ENCODE measurements around the gene EMC8. TPM values are rescaled to one million over a fixed set of nuclear protein-coding genes. Genes with fewer than 3 reads are reported as not detected.

Gene EMC8
- total RNA-seq, 1 donor from 2014 or later = 27.4 TPM

DNA sequence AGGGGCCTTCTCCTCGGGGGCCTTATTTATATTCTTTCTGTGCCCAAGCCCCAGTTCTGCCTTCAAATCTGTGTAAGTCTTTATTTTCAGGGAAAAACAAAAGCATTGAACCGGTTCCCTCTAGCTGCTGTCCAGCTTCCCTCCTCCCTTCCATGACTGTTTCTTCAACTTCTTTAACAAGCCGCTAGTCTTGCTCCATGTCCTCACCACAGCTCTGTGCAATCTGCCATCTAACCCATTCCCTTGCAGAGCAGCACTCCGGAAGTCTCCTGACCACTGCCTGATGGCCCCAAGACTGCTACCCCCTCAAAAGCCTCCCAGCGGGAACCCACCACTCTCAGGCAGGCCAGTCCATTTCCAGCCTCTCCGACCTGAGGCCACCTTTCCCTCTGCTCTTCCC, 16.9 kb downstream of the EMC8 start:
- no peak for DNase-seq (ENCODE audit: low spot score)
- Mint-ChIP-seq H3K9me3 (ENCODE audit: low read depth) (no peaks in the 10 kb centered on the region), H3K27me3 (ENCODE audit: low read depth) (no peaks in the 10 kb centered on the region), H3K4me1 (ENCODE audit: low read depth) (peaks cover 10% of the 10 kb centered on the region), H3K4me3 (ENCODE audit: unreplicated experiment) (no peak overlapping the region), H3K36me3 (ENCODE audit: low read depth) (peaks cover 32% of the 10 kb centered on the region), H3K27ac (ENCODE audit: unreplicated experiment) (peak overlapping the region; percentile 36)
- TF ChIP-seq, protein P1, sequence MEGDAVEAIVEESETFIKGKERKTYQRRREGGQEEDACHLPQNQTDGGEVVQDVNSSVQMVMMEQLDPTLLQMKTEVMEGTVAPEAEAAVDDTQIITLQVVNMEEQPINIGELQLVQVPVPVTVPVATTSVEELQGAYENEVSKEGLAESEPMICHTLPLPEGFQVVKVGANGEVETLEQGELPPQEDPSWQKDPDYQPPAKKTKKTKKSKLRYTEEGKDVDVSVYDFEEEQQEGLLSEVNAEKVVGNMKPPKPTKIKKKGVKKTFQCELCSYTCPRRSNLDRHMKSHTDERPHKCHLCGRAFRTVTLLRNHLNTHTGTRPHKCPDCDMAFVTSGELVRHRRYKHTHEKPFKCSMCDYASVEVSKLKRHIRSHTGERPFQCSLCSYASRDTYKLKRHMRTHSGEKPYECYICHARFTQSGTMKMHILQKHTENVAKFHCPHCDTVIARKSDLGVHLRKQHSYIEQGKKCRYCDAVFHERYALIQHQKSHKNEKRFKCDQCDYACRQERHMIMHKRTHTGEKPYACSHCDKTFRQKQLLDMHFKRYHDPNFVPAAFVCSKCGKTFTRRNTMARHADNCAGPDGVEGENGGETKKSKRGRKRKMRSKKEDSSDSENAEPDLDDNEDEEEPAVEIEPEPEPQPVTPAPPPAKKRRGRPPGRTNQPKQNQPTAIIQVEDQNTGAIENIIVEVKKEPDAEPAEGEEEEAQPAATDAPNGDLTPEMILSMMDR (IDR thresholded peaks at IDR 0.05) = no peak

DNA sequence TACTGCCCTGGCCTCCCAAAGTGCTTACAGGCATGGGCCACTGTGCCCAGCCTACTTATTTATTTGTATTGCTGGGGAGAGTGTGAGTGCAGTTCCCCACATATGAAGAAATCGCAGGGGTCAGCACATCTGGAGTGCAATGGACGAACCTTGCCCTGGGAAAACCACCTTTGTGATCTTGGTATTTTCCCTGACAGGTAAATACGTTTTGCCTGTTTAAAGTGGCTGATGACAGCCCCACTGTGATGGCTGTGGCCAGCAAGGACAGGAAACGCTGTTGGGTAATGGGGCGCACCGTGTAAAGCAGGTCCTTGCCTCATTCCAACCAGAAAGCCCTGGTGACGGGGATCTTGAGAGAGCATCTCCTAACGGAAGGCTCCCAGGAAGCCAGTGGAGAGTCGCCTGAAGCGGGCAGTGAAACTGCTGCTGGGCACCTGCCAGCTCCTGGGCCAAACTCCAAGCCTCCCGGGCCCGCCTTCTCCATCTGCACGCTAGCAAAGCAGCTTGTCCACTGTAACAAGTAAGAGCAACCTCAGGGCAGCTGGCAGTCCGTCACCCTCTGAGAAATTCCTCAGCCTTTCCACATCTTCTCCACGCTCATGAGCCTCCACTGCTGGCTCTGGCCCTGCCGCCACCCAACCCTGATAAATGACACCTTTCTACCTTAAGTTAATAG, 17.5 kb downstream of the EMC8 start:
- TF ChIP-seq, protein P1 (IDR thresholded peaks at IDR 0.05) = no peak
- H3K27ac Mint-ChIP-seq (ENCODE audit: unreplicated experiment) = peak overlapping the region; percentile 36
- H3K4me3 Mint-ChIP-seq (ENCODE audit: unreplicated experiment) = no peak overlapping the region
- no peak for DNase-seq (ENCODE audit: low spot score)
- H3K36me3 Mint-ChIP-seq (ENCODE audit: low read depth) = peaks cover 31% of the 10 kb centered on the region
- no peaks in the 10 kb centered on the region for H3K9me3 Mint-ChIP-seq (ENCODE audit: low read depth)
- H3K27me3 Mint-ChIP-seq (ENCODE audit: low read depth) = no peaks in the 10 kb centered on the region
- H3K4me1 Mint-ChIP-seq (ENCODE audit: low read depth) = peaks cover 10% of the 10 kb centered on the region

DNA sequence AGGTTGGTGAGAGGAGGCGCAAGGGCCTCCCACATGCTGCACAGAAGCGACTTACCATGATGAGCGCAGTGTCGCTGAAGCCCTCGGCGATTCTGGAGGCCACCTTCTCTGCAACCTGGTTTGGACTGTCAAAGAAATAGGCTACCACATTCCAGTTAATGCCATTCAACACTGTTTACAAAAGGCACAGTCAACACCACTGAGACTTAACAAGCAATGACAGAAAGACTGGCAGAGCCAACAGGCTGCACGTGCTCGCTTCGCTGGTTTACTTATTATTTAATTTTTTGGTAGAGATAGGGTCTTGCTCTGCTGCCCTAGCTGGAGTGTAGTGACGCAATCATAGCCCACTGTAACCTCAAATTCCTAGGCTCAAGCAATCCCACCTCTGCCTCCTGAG, 18.2 kb downstream of the EMC8 start:
- H3K27ac Mint-ChIP-seq (ENCODE audit: unreplicated experiment) = no peak overlapping the region
- no peak for DNase-seq (ENCODE audit: low spot score)
- H3K4me3 Mint-ChIP-seq (ENCODE audit: unreplicated experiment) = no peak overlapping the region
- H3K4me1 Mint-ChIP-seq (ENCODE audit: low read depth) = peaks cover 10% of the 10 kb centered on the region
- no peaks in the 10 kb centered on the region for H3K9me3 Mint-ChIP-seq (ENCODE audit: low read depth)
- TF ChIP-seq, protein P1 (IDR thresholded peaks at IDR 0.05) = no peak
- peaks cover 29% of the 10 kb centered on the region for H3K36me3 Mint-ChIP-seq (ENCODE audit: low read depth)
- no peaks in the 10 kb centered on the region for H3K27me3 Mint-ChIP-seq (ENCODE audit: low read depth)

DNA sequence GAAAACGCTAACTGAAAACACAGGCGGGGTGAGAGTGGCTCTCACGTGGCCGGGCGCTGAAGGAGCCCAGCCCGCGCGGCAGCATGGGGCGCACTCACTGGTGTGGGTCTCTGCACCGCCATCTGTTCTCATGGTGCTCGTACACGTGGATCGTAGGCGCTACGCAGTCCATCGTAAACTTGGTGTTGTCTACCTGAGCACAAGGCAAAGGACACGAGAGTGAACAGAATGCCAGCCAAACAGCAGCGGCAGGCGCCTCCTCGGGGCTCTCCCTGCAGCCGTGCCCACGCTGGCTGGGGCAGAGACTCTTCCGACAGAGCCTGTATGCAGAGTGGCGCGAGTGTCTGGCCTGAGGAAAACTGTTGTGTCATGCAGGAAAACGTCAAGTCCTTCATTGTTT, 19.1 kb downstream of the EMC8 start:
- Mint-ChIP-seq H3K27me3 (ENCODE audit: low read depth) (no peaks in the 10 kb centered on the region), H3K4me1 (ENCODE audit: low read depth) (peaks cover 10% of the 10 kb centered on the region), H3K36me3 (ENCODE audit: low read depth) (peaks cover 26% of the 10 kb centered on the region), H3K4me3 (ENCODE audit: unreplicated experiment) (no peak overlapping the region), H3K9me3 (ENCODE audit: low read depth) (no peaks in the 10 kb centered on the region), H3K27ac (ENCODE audit: unreplicated experiment) (no peak overlapping the region)
- TF ChIP-seq, protein P1 (IDR thresholded peaks at IDR 0.05) = no peak
- no peak for DNase-seq (ENCODE audit: low spot score)

DNA sequence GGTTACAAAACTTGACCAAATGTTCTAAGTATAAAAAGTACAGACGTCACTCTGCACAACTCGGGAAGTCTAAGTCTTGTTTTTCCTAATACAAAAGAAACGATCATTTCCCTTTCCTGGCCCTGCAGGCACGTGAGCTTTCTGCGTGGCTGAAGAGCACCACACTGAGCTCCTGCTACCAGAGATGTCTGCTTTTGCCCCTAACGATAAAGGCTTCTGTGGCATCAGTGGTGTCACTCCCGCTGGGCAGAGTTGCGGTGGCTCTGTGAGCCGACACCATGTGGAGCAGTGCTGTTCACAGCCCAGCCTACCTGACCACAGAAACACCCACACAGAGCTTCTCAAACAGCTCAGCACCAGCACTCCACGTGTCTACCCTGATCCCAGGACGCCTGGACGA, 20.5 kb downstream of the EMC8 start:
- TF ChIP-seq, protein P1 (IDR thresholded peaks at IDR 0.05) = no peak
- H3K4me1 Mint-ChIP-seq (ENCODE audit: low read depth) = peaks cover 10% of the 10 kb centered on the region
- H3K27me3 Mint-ChIP-seq (ENCODE audit: low read depth) = no peaks in the 10 kb centered on the region
- no peaks in the 10 kb centered on the region for H3K9me3 Mint-ChIP-seq (ENCODE audit: low read depth)
- H3K4me3 Mint-ChIP-seq (ENCODE audit: unreplicated experiment) = no peak overlapping the region
- H3K36me3 Mint-ChIP-seq (ENCODE audit: low read depth) = peaks cover 26% of the 10 kb centered on the region
- H3K27ac Mint-ChIP-seq (ENCODE audit: unreplicated experiment) = peak overlapping the region; percentile 8
- no peak for DNase-seq (ENCODE audit: low spot score)

All from chondrocyte (in vitro differentiated cells).